OCI-LY3 (cell line): ENCODE measurements around the gene PMIS2.

ENCODE experiments used
- H2AFZ ChIP-seq: fragments of 200-600, 300-600 bp; shearing (Covaris generic); 2 replicates; pipeline ENCODE4 v1.6.0; 2014; ENCODE audit warnings: antibody characterized with exemption, low read depth, low read length
- H3K27ac ChIP-seq: fragments of 200-600, 300-600 bp; sonication (generic); 2 replicates; pipeline ENCODE4 v1.5.1; 2014; ENCODE audit warnings: mild to moderate bottlenecking, low read length, moderate library complexity, mixed read lengths
- H3K27me3 ChIP-seq: fragments of 200-600, 300-600 bp; sonication (generic); 2 replicates; pipeline ENCODE4 v1.6.1; 2014; ENCODE audit warnings: low read depth, low read length, mixed read lengths
- H3K36me3 ChIP-seq: fragments of 200-600, 300-600 bp; sonication (generic); replicated peaks from 2 replicates; pipeline ENCODE3; 2014; ENCODE audit warnings: low read depth, low read length, mixed read lengths
- H3K4me1 ChIP-seq: fragments of 300-600, 200-600 bp; sonication (generic); 2 replicates; pipeline ENCODE4 v1.6.1; 2014; ENCODE audit warnings: low read length, mixed read lengths
- H3K4me2 ChIP-seq: fragments of 200-600, 300-600 bp; sonication (generic); 2 replicates; pipeline ENCODE4 v1.6.1; 2014; ENCODE audit warnings: low read length, mixed read lengths
- H3K4me3 ChIP-seq: fragments of 300-600, 200-600 bp; sonication (generic); 2 replicates; pipeline ENCODE4 v1.5.1; 2014; ENCODE audit warnings: antibody characterized with exemption, mild to moderate bottlenecking, low read length, moderate library complexity
- H3K79me2 ChIP-seq: fragments of 300-600, 200-600 bp; shearing (Covaris generic); 2 replicates; pipeline ENCODE4 v1.6.1; 2014; ENCODE audit warnings: mild to moderate bottlenecking, low read length, mixed read lengths
- H3K9ac ChIP-seq: fragments of 300-600, 200-600 bp; shearing (Covaris generic); 2 replicates; pipeline ENCODE4 v1.6.0; 2014; ENCODE audit warnings: mild to moderate bottlenecking, low read length, moderate library complexity
- H3K9me3 ChIP-seq: fragments of 200-600, 300-600 bp; shearing (Covaris generic); 2 replicates; pipeline ENCODE4 v1.6.1; 2014; ENCODE audit warnings: low read length, mixed read lengths; ENCODE audit not compliant: insufficient read depth
- H4K20me1 ChIP-seq: fragments of 200-600, 300-600 bp; sonication (generic); 2 replicates; pipeline ENCODE4 v1.6.1; 2016; ENCODE audit warnings: low read length, mixed read lengths; ENCODE audit not compliant: insufficient read depth
- EZH2phosphoT487 ChIP-seq: fragments of 200-600 bp; shearing (Covaris generic); IDR thresholded peaks from 2 replicates; pipeline ENCODE4 v1.6.1; 2018; ENCODE audit warnings: antibody characterized with exemption, mixed run types, low read depth
- TF ChIP-seq, protein P1 (sequence below): fragments of 200-600, 300-600 bp; sonication (generic); IDR thresholded peaks from 2 replicates; pipeline ENCODE4 v1.5.1; 2014; ENCODE audit warnings: antibody characterized with exemption, low read length, low read depth

PMIS2 gene

DNA sequence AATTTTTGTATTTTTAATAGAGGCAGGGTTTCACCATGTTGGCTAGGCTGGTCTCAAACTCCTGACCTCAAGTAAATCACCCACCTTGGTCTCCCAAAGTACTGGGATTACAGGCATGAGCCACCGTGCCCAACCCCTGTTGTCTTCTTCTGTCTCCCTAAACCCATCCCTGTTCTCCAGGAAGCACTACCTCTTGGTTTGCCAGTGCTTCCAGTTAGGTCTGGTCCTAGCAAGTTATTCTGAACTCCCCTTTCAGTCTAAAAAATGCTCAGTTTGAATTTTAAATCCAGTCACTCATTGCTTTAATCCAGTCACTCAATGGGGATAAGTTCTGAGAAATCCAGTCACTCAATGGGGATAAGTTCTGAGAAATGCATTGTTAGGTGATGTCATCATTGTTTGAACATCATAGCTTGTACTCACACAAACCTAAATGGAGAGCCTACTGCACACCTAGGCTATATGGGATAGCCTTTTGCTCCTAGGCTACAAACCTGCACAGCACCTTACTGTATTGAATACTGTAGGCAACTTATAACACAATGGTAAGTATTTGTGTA lies 14.5 kb upstream of the PMIS2 start:
- H3K36me3 ChIP-seq = no peaks in the 10 kb centered on the region
- no peak overlapping the region for H3K27ac ChIP-seq
- H3K9me3 ChIP-seq = peaks cover 7% of the 10 kb centered on the region; the same call in 1 of the 2 replicates
- no peak overlapping the region for H3K9ac ChIP-seq
- H3K27me3 ChIP-seq = peaks cover 32% of the 10 kb centered on the region
- no peaks in the 10 kb centered on the region for H4K20me1 ChIP-seq
- H2AFZ ChIP-seq = no peak overlapping the region
- H3K79me2 ChIP-seq = no peaks in the 10 kb centered on the region
- H3K4me3 ChIP-seq = no peak overlapping the region
- H3K4me2 ChIP-seq = no peak overlapping the region
- TF ChIP-seq, protein P1, sequence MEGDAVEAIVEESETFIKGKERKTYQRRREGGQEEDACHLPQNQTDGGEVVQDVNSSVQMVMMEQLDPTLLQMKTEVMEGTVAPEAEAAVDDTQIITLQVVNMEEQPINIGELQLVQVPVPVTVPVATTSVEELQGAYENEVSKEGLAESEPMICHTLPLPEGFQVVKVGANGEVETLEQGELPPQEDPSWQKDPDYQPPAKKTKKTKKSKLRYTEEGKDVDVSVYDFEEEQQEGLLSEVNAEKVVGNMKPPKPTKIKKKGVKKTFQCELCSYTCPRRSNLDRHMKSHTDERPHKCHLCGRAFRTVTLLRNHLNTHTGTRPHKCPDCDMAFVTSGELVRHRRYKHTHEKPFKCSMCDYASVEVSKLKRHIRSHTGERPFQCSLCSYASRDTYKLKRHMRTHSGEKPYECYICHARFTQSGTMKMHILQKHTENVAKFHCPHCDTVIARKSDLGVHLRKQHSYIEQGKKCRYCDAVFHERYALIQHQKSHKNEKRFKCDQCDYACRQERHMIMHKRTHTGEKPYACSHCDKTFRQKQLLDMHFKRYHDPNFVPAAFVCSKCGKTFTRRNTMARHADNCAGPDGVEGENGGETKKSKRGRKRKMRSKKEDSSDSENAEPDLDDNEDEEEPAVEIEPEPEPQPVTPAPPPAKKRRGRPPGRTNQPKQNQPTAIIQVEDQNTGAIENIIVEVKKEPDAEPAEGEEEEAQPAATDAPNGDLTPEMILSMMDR = no peak
- TF ChIP-seq EZH2phosphoT487 = no peak
- no peaks in the 10 kb centered on the region for H3K4me1 ChIP-seq

DNA sequence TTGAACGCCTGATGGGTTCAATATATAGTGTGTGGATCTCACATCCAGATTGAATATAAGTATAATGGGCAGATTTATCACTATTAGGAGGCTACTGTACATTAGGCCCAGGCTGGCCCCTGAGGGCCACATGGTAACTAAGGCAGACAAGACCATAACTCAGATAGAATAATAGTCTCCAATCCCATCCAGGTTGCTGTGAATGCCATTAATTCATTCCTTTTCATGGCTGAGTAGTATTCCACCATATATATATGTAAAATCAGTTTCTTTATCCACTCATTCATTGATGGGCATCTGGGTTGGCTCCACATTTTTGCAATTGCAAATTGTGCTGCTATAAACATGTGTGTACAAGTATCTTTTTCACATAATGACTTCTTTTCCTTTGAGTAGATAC lies 8.1 kb upstream of the PMIS2 start:
- Histone ChIP-seq H3K79me2 (no peaks in the 10 kb centered on the region), H3K4me3 (no peak overlapping the region), H3K36me3 (no peaks in the 10 kb centered on the region), H3K27ac (no peak overlapping the region), H3K4me1 (no peaks in the 10 kb centered on the region), H3K27me3 (no peaks in the 10 kb centered on the region; the same call in 1 of the 2 replicates), H2AFZ (no peak overlapping the region), H4K20me1 (no peaks in the 10 kb centered on the region), H3K9me3 (peaks cover 7% of the 10 kb centered on the region; the same call in 1 of the 2 replicates), H3K9ac (no peak overlapping the region), H3K4me2 (no peak overlapping the region)
- TF ChIP-seq, protein P1 = no peak
- TF ChIP-seq EZH2phosphoT487 = no peak

- no peak overlapping the region for H3K4me2 ChIP-seq
- peaks cover 3% of the 10 kb centered on the region; the same call in 1 of the 2 replicates for H3K27me3 ChIP-seq
- H3K36me3 ChIP-seq = no peaks in the 10 kb centered on the region
- H2AFZ ChIP-seq = no peak overlapping the region
- peaks cover 7% of the 10 kb centered on the region; the same call in 1 of the 2 replicates for H3K9me3 ChIP-seq
- H3K79me2 ChIP-seq = no peaks in the 10 kb centered on the region
- no peak overlapping the region for H3K9ac ChIP-seq
- H4K20me1 ChIP-seq = no peaks in the 10 kb centered on the region
- H3K4me3 ChIP-seq = no peak overlapping the region
- no peak overlapping the region for H3K27ac ChIP-seq
- no peak for TF ChIP-seq EZH2phosphoT487
- TF ChIP-seq, protein P1 = no peak
- no peaks in the 10 kb centered on the region for H3K4me1 ChIP-seq
Measured at GRCh38 chr19:35578707-35579106, 7.3 kb upstream of the PMIS2 start.

- Histone ChIP-seq H3K27me3 (peaks cover 23% of the 10 kb centered on the region), H4K20me1 (no peaks in the 10 kb centered on the region), H3K4me3 (no peak overlapping the region), H3K9ac (no peak overlapping the region), H3K9me3 (no peaks in the 10 kb centered on the region), H3K79me2 (no peaks in the 10 kb centered on the region), H3K4me2 (no peak overlapping the region), H3K27ac (no peak overlapping the region), H3K36me3 (no peaks in the 10 kb centered on the region), H3K4me1 (no peaks in the 10 kb centered on the region), H2AFZ (no peak overlapping the region)
- TF ChIP-seq EZH2phosphoT487 = no peak
- TF ChIP-seq, protein P1 = no peak
Measured at GRCh38 chr19:35582760-35583159, 3.2 kb upstream of the PMIS2 start.
